GM23338 (cell line): Measurements from ENCODE around the gene SFR1. TPM values are rescaled to one million over a fixed set of nuclear protein-coding genes. Genes with fewer than 3 reads are reported as not detected.

Experiments used
- ATAC-seq: fragments of 200-7000 bp; cut with Tn5 transposase; 3 replicates; pipeline ENCODE4 v1.9.1; 2020
- DNase-seq: peaks from one replicate; pipeline ENCODE4 v3.0.0-alpha.2; 2015; ENCODE audit warnings: low spot score
- H2AFZ ChIP-seq: fragments of 200-600 bp; sonication (generic); 2 replicates; pipeline ENCODE4 v1.8.0; 2016; ENCODE audit warnings: antibody characterized with exemption, mild to moderate bottlenecking, moderate library complexity
- H3F3A ChIP-seq: fragments of 200-600 bp; sonication (generic); replicated peaks from 2 replicates; pipeline ENCODE4 v1.8.0; 2017; ENCODE audit warnings: antibody characterized with exemption, mixed run types, low read depth
- H3K27ac ChIP-seq: fragments of 200-600 bp; sonication (generic); 2 replicates; pipeline ENCODE4 v1.6.1; 2016; ENCODE audit warnings: low read depth
- H3K27me3 ChIP-seq: fragments of 200-600 bp; sonication (generic); 2 replicates; pipeline ENCODE4 v1.8.0; 2016; ENCODE audit warnings: mild to moderate bottlenecking, mixed run types, moderate library complexity; ENCODE audit not compliant: insufficient read depth
- H3K36me3 ChIP-seq: fragments of 200-600 bp; sonication (generic); 2 replicates; pipeline ENCODE4 v1.8.0; 2016; ENCODE audit warnings: mild to moderate bottlenecking; ENCODE audit not compliant: insufficient read depth
- H3K4me1 ChIP-seq: fragments of 200-600 bp; sonication (generic); 2 replicates; pipeline ENCODE4 v1.8.0; 2016; ENCODE audit warnings: mild to moderate bottlenecking, moderate library complexity; ENCODE audit not compliant: insufficient read depth
- H3K4me2 ChIP-seq: fragments of 200-600 bp; sonication (generic); 2 replicates; pipeline ENCODE4 v1.7.1; 2017; ENCODE audit warnings: mixed run types
- H3K4me3 ChIP-seq: fragments of 200-600 bp; sonication (generic); 2 replicates; pipeline ENCODE4 v1.6.1; 2016; ENCODE audit warnings: mixed run types
- H3K79me2 ChIP-seq: fragments of 200-600 bp; sonication (generic); replicated peaks from 2 replicates; pipeline ENCODE4 v1.8.0; 2017; ENCODE audit warnings: mild to moderate bottlenecking; ENCODE audit not compliant: insufficient read depth
- H3K9me2 ChIP-seq: fragments of 200-600 bp; sonication (generic); 2 replicates; pipeline ENCODE4 v1.8.0; 2017; ENCODE audit not compliant: insufficient read depth
- H4K20me1 ChIP-seq: fragments of 200-600 bp; sonication (generic); replicated peaks from 2 replicates; pipeline ENCODE4 v1.8.0; 2017; ENCODE audit warnings: mild to moderate bottlenecking; ENCODE audit not compliant: insufficient read depth
- H3K27ac Mint-ChIP-seq: 2 replicates; pipeline ENCODE4 v1.8.0; 2020; ENCODE audit warnings: inconsistent platforms, mild to moderate bottlenecking, moderate library complexity, mixed read lengths
- H3K27me3 Mint-ChIP-seq: 3 replicates; pipeline ENCODE4 v1.8.0; 2022; ENCODE audit warnings: low read depth, mild to moderate bottlenecking, moderate library complexity, mixed read lengths, inconsistent platforms; ENCODE audit not compliant: insufficient read depth, poor library complexity
- H3K36me3 Mint-ChIP-seq: 3 replicates; pipeline ENCODE4 v1.8.0; 2021; ENCODE audit warnings: low read depth, mild to moderate bottlenecking, inconsistent platforms, moderate library complexity, mixed read lengths
- H3K4me1 Mint-ChIP-seq: 3 replicates; pipeline ENCODE4 v1.8.0; 2020; ENCODE audit warnings: mild to moderate bottlenecking, inconsistent platforms, mixed read lengths
- H3K4me3 Mint-ChIP-seq: 3 replicates; pipeline ENCODE4 v1.8.0; 2021; ENCODE audit warnings: moderate library complexity, mild to moderate bottlenecking, inconsistent platforms, mixed read lengths
- H3K9me3 Mint-ChIP-seq: 3 replicates; pipeline ENCODE4 v1.8.0; 2020; ENCODE audit warnings: moderate library complexity, mild to moderate bottlenecking, inconsistent platforms, mixed read lengths
- EZH2phosphoT487 ChIP-seq: fragments of 200-600 bp; sonication (generic); IDR thresholded peaks from one replicate; pipeline ENCODE4 v1.8.1; 2018; ENCODE audit warnings: antibody characterized with exemption; ENCODE audit not compliant: unreplicated experiment
- JUNB ChIP-seq: IDR thresholded peaks from one replicate; pipeline ENCODE4 v1.6.1; 2016; ENCODE audit warnings: antibody characterized with exemption; ENCODE audit not compliant: unreplicated experiment
- STAT1 ChIP-seq: IDR thresholded peaks from one replicate; pipeline ENCODE4 v1.6.1; 2016; ENCODE audit warnings: antibody characterized with exemption; ENCODE audit not compliant: unreplicated experiment
- polyA plus RNA-seq: library from polyadenylated mRNA; unstranded; fragments of >200 nt; fragmentation: Nextera tagmentation; extraction: Ambion mirVana; gene quantifications from 2 replicates; pipeline ENCODE4 v1.2.1, GENCODE V29; 2016
- total RNA-seq: library from RNA; depleted of rRNA; stranded (reverse); fragments of >200 nt; shearing (Covaris generic); gene quantifications from 2 replicates; pipeline ENCODE4 v1.2.3, GENCODE V29; 2014
- TF ChIP-seq, protein P1 (sequence below): IDR thresholded peaks from one replicate; pipeline ENCODE4 v1.6.1; 2018; ENCODE audit warnings: antibody characterized with exemption; ENCODE audit not compliant: unreplicated experiment
- TF ChIP-seq, protein P2 (sequence below), 2 experiments: fragments of 200-600 bp in 1 of 2; sonication (generic) in 1 of 2; conservative IDR thresholded peaks; 2 replicates each; pipeline versions ENCODE4 v1.5.1 to v1.6.1; 2016 to 2017; ENCODE audit warnings: antibody characterized with exemption in 2 of 2, low read depth in 2 of 2, mild to moderate bottlenecking in 2 of 2, moderate library complexity in 1 of 2

Gene SFR1
- total and polyA plus RNA-seq, 2 experiments from 2014 or later: 8.3 to 13.0 TPM

DNA sequence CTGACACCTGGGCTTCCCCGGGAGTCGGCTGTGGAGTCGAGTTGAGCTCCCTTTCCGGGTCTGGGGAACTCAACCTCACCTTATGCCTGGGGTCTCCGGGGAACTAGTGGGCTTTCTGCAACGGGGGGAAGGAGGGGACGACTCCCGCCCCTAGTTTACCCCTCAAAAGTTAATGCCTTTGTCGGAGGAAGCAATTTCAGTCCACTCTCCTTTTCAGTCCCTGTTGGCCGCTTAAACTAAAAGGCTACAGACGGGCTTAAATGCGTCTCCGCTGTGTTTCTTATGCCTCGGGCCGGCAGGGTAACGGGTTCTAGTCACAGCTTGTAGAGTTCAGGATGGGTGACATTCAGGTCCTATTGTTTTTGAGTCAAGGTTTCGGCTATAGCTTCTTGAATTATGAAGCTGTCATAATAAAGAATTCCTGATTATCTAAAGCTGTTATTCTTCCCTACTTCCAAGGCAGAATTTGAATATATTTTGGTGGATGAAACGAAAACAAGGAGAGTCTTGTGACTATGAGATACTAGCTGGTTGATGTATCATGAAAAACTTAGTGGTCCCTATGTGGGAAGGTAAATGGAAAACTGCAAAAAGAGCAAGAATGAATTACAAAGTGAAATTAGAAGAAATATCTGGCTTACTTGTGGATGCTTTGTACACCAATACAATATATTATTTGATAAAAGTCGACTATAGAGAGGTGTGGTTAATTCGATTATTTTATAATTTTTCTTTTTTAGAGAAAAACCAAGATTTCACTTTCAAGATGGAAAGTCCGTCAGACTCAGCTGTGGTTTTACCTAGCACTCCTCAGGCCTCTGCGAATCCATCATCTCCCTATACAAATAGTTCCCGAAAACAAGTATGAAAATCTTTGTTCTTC, 495 bp downstream of the SFR1 start:
- H3K4me3 ChIP-seq: peak overlapping the region; percentile 71
- no peaks in the 10 kb centered on the region for H3K79me2 ChIP-seq
- H3K27ac ChIP-seq: peak overlapping the region; percentile 94
- ATAC-seq (peak; percentile 7; the same call in 2 of the 3 replicates), DNase-seq (peak; percentile 67)
- TF ChIP-seq JUNB (no peak), STAT1 (no peak)
- TF ChIP-seq, protein P1, sequence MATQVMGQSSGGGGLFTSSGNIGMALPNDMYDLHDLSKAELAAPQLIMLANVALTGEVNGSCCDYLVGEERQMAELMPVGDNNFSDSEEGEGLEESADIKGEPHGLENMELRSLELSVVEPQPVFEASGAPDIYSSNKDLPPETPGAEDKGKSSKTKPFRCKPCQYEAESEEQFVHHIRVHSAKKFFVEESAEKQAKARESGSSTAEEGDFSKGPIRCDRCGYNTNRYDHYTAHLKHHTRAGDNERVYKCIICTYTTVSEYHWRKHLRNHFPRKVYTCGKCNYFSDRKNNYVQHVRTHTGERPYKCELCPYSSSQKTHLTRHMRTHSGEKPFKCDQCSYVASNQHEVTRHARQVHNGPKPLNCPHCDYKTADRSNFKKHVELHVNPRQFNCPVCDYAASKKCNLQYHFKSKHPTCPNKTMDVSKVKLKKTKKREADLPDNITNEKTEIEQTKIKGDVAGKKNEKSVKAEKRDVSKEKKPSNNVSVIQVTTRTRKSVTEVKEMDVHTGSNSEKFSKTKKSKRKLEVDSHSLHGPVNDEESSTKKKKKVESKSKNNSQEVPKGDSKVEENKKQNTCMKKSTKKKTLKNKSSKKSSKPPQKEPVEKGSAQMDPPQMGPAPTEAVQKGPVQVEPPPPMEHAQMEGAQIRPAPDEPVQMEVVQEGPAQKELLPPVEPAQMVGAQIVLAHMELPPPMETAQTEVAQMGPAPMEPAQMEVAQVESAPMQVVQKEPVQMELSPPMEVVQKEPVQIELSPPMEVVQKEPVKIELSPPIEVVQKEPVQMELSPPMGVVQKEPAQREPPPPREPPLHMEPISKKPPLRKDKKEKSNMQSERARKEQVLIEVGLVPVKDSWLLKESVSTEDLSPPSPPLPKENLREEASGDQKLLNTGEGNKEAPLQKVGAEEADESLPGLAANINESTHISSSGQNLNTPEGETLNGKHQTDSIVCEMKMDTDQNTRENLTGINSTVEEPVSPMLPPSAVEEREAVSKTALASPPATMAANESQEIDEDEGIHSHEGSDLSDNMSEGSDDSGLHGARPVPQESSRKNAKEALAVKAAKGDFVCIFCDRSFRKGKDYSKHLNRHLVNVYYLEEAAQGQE: no peak
- H4K20me1 ChIP-seq: no peaks in the 10 kb centered on the region
- peaks cover 4% of the 10 kb centered on the region; the same call in 1 of the 2 replicates for H3F3A ChIP-seq
- peak overlapping the region; percentile 96 for H3K27ac Mint-ChIP-seq
- peaks cover 10% of the 10 kb centered on the region for H3K27me3 Mint-ChIP-seq
- H3K27me3 ChIP-seq: no peaks in the 10 kb centered on the region
- H3K9me2 ChIP-seq: no peaks in the 10 kb centered on the region
- H3K36me3 Mint-ChIP-seq: peaks cover 10% of the 10 kb centered on the region
- H3K4me2 ChIP-seq: peak overlapping the region; percentile 78
- peaks cover 32% of the 10 kb centered on the region for H3K4me1 Mint-ChIP-seq
- peak overlapping the region; percentile 85 for H3K4me3 Mint-ChIP-seq
- peak overlapping the region; percentile 20; the same call in 1 of the 2 replicates for H2AFZ ChIP-seq
- peaks cover 14% of the 10 kb centered on the region; the same call in 1 of the 2 replicates for H3K4me1 ChIP-seq
- H3K9me3 Mint-ChIP-seq: no peaks in the 10 kb centered on the region
- H3K36me3 ChIP-seq: no peaks in the 10 kb centered on the region

- no peaks in the 10 kb centered on the region for H3K27me3 ChIP-seq
- Mint-ChIP-seq H3K27me3 (peaks cover 10% of the 10 kb centered on the region), H3K4me3 (peak overlapping the region; percentile 85), H3K36me3 (peaks cover 10% of the 10 kb centered on the region), H3K27ac (no peak overlapping the region), H3K9me3 (no peaks in the 10 kb centered on the region), H3K4me1 (peaks cover 34% of the 10 kb centered on the region)
- no peaks in the 10 kb centered on the region for H3K36me3 ChIP-seq
- no peaks in the 10 kb centered on the region for H3K79me2 ChIP-seq
- H3K4me3 ChIP-seq: 0 out of 2 replicates have a peak overlapping the region, but pooled peaks have one; percentile 71
- peak overlapping the region; percentile 78; the same call in 1 of the 2 replicates for H3K4me2 ChIP-seq
- H4K20me1 ChIP-seq: no peaks in the 10 kb centered on the region
- H3K9me2 ChIP-seq: no peaks in the 10 kb centered on the region
- H3K4me1 ChIP-seq: peaks cover 14% of the 10 kb centered on the region; the same call in 1 of the 2 replicates
- TF ChIP-seq, protein P2, sequence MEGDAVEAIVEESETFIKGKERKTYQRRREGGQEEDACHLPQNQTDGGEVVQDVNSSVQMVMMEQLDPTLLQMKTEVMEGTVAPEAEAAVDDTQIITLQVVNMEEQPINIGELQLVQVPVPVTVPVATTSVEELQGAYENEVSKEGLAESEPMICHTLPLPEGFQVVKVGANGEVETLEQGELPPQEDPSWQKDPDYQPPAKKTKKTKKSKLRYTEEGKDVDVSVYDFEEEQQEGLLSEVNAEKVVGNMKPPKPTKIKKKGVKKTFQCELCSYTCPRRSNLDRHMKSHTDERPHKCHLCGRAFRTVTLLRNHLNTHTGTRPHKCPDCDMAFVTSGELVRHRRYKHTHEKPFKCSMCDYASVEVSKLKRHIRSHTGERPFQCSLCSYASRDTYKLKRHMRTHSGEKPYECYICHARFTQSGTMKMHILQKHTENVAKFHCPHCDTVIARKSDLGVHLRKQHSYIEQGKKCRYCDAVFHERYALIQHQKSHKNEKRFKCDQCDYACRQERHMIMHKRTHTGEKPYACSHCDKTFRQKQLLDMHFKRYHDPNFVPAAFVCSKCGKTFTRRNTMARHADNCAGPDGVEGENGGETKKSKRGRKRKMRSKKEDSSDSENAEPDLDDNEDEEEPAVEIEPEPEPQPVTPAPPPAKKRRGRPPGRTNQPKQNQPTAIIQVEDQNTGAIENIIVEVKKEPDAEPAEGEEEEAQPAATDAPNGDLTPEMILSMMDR (conservative IDR thresholded peaks at IDR 0.05; ENCODE audit: low read depth in 2 of 2): peak in 1 of 2 experiments; percentile 32; a peak in 1 of 4 replicates
- no peak for TF ChIP-seq EZH2phosphoT487
- H3K27ac ChIP-seq: no peak overlapping the region
- peaks cover 4% of the 10 kb centered on the region; the same call in 1 of the 2 replicates for H3F3A ChIP-seq
- H2AFZ ChIP-seq: no peak overlapping the region
- DNase-seq (no peak), ATAC-seq (no peak)
Measured at GRCh38 chr10:104123397-104123796, 1.4 kb downstream of the SFR1 start.
